GM18868 (cell line): ENCODE data around the gene ZNF511.

Source experiments
- ATAC-seq: cut with Tn5 transposase; IDR thresholded peaks from one replicate; pipeline ENCODE4 v1.9.1; 2021; ENCODE audit warnings: mild to moderate bottlenecking, moderate library complexity; ENCODE audit not compliant: unreplicated experiment

The ZNF511 gene

DNA sequence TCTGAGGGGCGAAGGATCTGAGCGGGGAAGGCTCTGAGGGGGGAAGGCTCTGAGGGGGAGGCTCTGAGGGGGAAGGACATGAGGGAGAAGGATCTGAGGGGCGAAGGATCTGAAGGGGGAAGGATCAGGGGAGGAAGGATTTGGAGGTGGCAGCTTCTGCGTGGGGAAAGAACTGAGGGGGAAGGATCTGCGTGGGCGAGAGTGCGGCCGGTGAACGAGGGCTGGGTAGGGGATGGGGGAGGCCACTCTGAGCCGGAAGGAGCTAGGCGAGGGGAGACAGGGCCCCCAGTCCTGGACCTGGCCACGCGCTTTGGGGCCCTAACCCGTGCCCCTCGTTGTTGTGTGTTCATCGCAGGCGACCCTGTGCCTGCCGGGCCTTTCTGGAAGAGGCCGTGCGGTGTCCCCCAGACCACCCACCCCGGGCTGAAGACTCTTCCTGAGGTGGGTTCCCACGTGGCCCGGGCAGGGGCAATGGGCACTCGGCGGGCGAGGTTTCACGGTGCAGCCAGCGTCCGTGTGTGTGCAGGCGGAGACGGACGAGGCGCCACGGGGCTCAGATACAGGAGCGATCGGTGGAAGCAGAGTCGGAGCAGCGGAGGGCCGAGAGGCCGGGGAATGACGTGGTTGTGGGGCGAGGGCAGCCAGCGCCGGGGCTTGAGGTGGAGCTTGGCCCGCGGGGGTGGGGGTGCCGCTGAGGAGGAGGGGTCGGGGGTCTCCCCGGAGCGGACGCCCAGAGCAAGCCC is 26.0 kb downstream of the ZNF511 start:
- no peak for ATAC-seq

DNA sequence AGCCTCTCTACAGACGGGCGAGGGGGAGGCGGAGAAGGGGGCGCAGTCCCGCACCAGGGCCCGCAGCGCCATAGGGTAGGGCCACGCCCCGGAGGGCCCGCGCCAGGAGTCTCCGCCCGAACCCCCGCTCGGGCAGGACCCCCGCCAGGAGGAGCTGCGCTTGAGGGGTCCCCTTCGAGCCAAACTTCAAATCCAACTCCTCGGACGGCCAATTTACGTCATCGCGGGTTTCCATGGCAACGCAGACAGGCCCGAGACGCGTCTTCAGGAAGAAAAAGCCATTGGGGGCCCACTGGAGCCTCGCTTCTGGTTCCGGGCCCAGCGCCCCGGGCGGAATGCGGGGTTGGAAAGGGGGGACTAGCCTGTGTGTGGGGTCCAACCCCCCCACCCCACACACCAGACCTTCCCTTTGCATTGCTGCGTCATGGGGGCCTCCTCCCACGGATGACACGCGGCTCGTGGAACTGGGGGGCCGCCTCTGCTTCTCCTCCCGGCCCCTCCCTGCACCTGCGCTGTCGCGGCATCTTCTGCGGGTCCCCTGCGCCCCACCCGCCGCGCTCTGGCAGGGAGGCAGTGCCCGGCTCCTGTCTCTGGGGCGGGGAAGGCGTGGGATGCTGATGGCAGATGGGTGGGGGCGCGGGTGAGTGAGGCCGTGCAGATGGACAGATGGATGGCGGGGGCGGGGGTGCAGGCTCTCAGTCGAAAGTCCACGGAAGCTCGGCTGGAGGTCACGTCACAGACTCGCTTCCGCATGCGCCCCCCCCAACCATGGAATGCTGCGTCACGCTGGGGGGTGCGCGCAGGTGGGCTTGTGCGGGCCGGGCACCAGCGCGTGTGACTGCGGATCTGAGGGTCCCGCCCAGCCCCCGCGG is 26.8 kb downstream of the ZNF511 start:
- ATAC-seq = no peak

DNA sequence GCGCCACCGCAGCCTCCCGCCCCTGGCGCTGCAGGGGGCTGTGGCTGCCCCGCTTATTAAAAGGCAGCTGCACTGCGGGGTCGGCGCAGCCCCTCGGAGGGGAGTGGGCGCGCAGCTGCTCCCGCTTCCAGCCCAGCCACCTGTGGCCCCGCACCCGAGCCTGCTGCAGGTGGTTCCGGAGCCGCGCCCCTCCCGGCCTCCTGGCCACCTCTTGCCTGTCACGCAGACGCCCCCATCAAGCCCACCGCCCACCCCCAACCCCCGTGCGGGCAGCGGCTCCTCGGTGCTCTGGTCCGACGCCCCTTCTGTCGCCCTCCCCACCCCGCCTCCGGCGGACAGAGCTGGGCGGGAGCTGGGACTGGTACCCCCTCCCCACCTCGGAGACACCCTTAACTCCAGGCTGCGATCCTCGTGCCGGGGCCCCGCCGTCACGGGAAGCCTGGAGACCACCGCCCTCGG is 27.4 kb downstream of the ZNF511 start:
- no peak for ATAC-seq

DNA sequence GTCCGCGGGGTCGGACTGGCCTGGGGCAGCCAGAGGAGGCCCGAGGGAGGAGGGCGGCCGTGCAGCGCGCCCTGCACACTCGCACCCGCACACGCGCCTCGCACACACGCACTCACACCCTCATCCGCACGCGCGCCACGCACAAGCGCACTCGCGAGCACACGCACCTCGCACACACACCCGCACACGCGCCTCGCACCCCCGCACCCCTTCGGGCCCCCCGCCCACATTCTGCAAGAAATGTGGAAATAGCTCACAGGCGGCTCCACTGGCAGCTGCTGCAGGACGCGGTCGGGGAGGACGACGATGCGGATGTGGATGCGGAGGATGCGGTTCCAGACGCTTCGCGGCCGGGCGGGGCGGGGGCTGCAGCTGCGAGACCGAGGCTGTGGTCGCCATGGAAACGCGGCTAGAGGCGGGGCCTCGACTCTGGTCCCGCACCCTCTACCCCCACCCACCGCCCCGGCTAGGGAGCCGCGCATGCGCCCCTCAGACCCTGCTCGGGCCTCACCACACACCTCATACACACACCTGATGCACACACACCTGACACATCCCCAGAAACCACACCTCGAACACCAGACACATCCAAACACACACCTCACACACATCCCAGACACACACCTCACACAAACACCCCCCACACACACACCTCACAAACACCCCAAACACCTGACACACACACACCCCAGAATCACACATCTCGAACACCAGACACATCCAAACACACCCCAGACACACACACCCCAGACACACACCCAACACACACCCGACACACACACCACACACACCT is 28.1 kb downstream of the ZNF511 start, which contains the start of gene CALY:
Gene CALY, minus strand, starts transcription at position 320 of the 793 bp plus-strand sequence. CDS start 7,907 bp downstream, outside the sequence.
- ATAC-seq = no peak

DNA sequence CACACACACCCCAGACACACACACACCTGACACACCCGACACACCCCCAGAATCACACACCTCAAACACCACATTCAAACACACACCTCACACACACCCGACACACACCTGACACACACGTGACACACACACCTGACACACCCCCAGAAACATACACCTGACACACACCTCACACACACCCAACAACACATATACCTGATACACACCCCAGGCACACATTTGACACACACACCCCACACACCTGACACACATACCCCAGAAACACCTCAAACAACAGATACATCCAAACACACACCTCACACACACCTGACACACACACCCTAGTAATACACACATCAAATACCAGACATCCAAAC is 28.6 kb downstream of the ZNF511 start:
- ATAC-seq = no peak

DNA sequence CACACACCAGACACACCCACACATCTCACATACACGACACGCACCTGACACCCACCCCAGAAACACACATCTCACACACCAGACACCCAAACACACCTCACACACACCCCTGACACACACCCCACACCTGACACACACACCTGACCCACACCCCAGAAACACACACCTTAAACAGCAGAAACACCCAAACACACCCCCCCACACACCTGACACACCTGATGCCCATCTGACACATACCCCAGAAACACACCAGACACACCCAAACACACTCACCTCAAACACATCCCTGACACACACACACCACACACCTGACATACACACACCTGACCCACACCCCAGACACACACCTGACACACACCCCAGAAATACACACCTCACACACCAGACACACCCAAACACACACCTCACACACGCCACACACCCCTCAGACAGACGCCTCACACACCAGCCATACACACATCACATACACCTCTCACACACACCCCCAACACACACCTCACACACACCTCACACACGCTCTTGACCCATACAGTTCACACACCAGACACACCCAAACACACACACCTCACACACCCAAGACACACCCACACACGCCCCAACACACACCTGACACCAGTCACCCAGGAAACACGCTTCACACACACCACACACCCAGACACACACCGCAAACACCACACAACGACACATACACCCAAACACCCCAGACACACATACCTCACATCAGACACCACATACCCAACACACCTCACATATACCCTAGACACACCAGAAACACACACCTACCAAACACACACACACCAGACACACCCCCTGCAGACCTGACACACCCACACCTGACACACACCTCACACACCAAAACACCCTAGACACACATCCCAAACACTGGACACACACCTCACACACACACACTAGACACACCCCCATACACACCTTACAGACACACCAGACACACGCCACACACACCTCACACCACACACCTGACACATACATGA is 29.7 kb downstream of the ZNF511 start:
- ATAC-seq = no peak

DNA sequence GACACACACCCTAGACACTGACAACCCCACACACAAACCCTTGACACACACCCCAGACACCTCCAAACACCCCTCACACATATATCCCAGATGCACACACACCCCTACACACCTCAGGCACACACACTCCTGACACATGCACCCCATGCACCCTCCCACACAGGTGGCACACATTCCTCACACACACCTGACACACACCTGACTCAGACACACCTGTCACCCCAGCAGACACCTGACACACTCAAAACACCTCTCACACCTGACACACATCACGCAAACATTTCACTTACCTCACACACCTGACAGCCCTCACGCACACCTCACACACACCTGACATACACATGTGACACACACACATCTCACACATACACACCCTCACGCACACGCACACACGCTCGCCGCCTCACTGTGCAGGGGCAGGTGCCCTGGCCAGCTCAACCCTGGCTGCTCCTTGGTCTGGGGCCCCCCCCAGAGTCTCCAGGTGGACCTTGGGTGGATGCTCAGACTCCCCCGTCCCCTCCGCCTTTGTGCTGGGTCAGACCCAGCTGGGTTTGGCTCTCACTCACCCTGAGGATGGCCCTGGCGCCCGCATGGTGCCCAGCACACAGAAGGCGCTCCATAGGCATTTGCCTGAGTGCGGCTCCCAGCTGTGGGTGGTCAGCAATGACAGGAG is 31.1 kb downstream of the ZNF511 start:
- ATAC-seq = no peak

DNA sequence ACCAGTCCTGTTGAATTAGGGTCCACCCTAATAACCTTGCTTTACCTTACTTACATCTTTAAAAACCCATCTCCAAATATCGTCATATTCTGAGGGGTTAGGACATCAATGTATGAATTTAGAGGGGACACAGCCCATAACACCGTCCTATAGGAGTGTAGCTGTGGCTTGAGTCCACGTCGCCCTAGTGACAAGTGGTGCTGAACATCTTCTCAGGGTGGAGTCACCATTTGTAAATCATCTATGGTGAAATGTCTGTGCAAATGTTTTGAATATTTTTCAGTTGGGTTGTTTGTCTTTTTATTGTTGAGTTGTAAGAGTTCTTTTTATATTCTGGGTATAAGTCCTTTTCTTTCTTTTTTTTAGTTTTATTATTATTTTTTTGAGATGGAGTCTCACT is 33.3 kb downstream of the ZNF511 start:
- no peak for ATAC-seq

DNA sequence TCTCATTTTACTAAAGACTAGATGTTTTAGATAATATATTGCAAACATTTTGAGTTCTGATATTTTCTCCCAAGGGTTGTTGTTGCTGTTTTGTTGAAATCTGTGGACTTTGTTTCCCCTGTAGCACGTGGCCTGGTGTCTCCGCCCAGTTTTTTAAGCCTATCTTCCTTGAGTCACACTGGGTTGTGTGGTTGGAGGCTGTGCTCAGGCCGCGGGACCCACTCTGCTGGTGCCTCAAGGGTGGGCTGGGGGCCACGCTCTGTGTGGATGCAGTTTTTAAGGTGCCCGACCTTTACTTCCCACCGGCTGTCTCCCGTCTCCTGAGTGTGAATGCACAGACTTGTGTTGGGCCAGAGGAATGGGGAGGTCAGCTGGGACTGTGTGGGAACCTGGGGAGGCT is 34.2 kb downstream of the ZNF511 start:
- no peak for ATAC-seq

DNA sequence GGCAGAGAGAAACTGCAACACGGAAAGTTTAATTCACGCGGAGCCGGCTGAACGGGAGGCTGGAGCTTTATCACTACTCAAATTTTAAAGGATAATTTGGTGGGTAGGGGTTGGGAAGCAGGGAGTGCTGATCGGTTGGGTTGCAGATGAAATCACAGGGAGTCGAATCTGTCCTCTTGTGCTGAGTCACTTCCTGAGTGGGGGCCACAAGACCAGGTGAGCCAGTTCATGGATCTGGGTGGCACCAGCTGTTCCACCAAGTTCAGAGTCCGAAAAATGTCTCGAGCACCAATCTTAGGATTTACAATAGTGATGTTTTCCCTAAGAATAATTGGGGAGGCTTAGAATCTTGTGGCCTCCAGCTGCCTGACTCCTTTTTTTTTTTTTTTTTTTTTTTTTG is 34.8 kb downstream of the ZNF511 start:
- no peak for ATAC-seq

DNA sequence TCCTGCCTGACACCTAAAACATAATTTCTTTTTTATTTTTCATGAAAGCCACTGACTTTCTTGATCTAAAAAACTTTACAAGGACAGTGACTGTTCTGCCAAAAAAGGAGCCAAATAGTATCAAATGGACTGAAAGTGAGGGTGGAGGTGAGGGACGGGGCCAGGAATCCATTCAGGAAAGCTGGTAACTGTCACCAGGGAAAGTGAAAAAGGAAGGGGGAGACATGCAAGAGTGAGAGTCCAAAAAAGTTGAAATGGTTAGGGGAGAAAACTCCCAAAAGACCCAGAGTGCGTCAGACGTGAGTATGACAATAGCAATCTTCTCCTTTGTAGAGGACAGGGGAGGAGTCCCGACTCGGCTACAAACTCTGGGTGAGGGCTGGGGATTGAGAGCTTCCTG is 35.5 kb downstream of the ZNF511 start:
- ATAC-seq = no peak

DNA sequence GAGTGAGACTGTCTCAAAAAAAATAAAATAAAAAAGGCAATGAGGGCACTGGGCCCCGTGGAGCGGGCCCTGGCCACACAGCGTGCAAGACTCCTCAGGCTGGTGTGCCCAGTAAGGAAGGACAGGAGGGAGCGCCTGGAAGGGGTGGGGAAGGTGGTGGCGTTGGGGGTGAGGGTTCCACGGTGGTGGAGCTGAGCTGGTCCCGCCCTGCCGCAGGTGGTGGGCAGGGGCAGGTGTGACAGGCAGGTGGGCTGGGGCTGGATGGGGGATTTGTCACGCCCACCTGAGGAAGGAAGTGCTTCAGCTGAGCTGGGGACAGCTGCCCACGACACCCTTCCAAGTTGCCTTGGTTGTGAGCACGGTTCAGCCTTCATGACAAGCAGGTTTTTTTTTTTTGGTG is 37.7 kb downstream of the ZNF511 start:
- ATAC-seq = no peak

DNA sequence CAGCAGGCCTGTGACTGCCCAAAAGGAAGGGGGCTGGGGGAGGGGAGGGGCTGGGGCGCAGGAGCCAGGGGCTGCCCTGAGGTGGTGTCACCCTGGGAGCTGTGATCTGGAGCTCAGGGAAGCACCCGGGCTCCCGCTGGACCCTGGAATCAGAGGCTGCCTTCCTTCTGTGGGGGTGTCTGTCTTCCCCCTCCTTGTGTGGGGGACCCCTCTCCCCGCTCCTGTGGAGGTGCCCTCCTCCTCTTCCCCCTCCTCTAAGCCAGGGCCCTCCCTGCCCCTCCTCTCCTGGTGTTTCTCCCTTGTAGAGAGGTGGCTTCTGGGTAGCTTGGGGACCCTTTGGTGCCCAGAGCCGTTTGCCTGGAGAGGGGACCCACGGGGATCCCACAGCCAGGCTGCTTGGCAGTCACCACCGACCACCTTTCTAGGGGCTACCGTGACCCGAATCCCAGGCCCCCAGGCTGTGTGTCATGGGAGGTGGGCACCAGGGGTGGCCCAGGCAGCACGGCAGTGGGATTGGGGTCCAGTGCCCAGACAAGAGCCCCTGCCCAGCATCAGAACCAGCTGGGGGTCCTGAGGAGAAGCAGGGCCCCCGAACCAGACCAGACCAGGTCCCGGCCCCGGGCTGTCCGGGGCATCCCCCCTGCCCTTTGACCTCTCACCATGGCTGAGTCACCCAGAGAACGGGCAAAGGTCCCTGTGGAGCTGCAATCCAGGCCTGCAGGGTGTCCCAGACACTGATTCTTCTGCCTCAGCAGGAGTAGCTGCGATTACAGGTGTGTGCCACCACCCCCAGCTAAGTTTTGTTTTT is 39.2 kb downstream of the ZNF511 start:
- no peak for ATAC-seq

DNA sequence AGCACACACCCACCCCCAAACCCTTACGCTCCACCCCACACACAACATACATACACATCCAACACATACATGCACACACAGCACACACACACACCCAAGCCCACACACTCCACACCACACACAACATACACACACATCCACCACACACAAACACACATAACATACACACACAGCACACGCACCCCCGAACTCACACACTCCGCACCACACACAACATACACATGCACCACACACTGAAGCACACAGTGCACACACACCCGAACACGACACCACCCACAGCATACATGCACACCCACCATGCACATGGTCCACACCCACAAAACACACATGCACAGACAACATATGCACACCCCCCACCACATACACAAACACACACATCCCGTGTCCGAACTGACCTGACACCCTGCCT is 40.5 kb downstream of the ZNF511 start:
- ATAC-seq = no peak

DNA sequence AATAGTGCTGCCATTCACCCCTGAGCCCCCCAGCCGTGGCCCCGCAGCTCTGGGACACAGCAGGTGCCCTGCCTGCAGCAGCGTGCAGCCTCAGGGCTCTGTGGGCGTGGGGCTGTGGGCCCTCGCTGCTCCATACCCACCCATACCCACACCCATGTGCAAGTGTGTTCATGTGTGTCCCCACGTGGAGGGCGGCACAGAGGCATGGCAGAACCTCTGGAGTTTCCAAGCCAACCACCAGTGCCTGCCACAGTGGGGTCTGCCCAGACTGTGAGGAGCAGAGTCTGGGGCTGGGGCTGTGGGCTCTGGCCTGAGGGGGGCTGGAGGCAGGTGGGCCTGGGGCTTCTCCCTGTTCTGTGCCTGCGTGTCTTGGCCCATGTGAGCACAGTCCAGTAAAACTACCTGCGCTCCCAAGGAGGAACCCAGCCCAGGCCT is 40.9 kb downstream of the ZNF511 start:
- no peak for ATAC-seq

DNA sequence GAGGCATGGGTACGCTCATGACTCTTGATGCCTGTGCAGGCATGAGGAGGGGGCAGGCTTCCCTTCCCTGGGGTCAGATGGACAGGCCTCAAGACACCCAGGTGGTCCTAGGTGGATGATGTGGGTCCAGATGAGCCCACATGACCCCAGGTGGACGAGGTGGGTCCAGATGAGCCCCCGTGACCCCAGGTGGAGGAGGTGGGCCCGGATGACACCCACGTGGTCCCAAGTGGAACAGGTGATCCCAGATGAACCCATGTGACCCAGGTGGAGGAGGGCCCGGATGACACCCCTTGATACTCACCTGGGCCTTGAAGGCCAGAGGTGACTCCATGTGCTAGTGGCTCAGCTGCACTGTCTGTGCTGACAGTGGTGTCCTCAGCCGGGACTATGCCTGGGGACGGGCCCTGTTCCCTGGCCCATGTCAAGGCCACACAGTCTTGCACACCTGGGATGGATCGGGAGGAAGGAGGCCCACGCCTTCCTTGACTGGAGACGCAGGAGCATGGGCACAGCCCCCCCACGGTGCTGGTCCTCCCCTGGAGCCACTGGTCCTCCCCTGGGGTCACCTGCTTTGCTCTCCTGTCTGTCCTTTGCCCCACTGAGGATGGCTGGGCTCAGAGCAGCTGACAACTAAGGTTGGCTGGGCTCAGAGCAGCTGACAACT is 41.7 kb downstream of the ZNF511 start:
- ATAC-seq = no peak

DNA sequence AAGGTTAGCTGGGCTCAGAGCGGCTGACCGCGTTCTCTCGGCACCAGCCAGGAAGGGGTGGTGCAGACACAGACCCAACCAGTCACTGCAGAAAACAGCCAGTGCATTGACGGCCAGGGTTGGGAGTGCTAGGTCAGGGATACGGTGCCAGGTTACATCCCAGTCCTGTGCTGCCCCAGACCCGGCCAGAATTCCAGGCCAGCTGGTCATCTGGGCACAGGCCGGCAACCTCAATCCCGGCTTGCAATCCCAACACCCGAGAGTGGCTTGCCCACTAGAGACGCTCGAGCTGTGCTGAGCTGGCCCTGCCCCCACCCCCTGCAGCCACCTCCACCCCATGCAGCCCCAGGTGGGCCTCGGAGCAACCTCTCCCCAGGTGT is 42.2 kb downstream of the ZNF511 start:
- ATAC-seq = no peak
